Fibroblast of pulmonary artery (primary cell): ENCODE data around the gene ROBO4.

Experiments
- DNase-seq: peaks from one replicate; pipeline ENCODE4 v3.0.0-alpha.2; 2010; ENCODE audit warnings: low read depth
- H3K4me3 ChIP-seq: replicated peaks from 2 replicates; pipeline ENCODE4 v1.5.1; 2011; ENCODE audit warnings: low read depth, mild to moderate bottlenecking, control low read depth, low read length, moderate library complexity
- TF ChIP-seq, protein P1 (sequence below): IDR thresholded peaks from 2 replicates; pipeline ENCODE4 v1.5.1; 2011; ENCODE audit warnings: mild to moderate bottlenecking, control low read depth, low read length, inconsistent platforms; ENCODE audit errors: missing control alignments

ROBO4 gene

DNA sequence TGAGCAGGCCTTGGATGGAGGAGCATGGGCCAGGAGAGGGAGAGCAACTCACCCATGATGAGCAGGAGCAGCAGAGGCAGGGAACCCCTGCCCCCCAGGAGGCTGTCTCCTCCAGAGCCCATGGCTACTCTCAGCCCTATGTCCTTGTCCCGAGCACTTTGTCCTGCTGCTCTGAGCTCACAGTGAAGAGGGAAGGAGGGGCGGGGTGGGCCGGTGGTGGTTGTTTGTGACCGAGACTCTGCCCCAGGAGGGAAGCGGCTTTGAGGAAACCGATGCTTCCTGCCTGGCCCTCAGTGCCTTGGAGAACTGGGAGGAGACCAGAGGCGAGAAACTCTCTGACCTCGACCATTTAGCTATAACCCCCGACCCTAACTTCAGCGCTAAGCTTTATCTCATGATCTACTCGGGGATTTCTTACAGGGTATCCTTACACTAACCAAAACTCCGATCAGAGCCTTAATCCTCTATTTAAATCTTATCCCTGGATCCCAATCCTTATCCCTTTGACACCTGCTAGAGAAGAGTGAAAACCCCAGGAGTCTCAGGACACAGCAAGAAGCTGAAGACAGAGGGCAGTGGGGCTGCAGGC lies at the start of gene ROBO4:
Gene ROBO4 (minus strand): TSS at position 192 of the 589 bp plus-strand sequence. CDS start 70 bp downstream, at position 122.
- TF ChIP-seq, protein P1, sequence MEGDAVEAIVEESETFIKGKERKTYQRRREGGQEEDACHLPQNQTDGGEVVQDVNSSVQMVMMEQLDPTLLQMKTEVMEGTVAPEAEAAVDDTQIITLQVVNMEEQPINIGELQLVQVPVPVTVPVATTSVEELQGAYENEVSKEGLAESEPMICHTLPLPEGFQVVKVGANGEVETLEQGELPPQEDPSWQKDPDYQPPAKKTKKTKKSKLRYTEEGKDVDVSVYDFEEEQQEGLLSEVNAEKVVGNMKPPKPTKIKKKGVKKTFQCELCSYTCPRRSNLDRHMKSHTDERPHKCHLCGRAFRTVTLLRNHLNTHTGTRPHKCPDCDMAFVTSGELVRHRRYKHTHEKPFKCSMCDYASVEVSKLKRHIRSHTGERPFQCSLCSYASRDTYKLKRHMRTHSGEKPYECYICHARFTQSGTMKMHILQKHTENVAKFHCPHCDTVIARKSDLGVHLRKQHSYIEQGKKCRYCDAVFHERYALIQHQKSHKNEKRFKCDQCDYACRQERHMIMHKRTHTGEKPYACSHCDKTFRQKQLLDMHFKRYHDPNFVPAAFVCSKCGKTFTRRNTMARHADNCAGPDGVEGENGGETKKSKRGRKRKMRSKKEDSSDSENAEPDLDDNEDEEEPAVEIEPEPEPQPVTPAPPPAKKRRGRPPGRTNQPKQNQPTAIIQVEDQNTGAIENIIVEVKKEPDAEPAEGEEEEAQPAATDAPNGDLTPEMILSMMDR, result no peak
- peak; percentile 16 for DNase-seq
- no peak within 1 kb of the TSS for H3K4me3 ChIP-seq

- DNase-seq, result peak; percentile 5
- H3K4me3 ChIP-seq, result no peak overlapping the region
- TF ChIP-seq, protein P1, result no peak
Measured at GRCh38 chr11:124946735-124947141, 49.1 kb upstream of the ROBO4 start.

DNA sequence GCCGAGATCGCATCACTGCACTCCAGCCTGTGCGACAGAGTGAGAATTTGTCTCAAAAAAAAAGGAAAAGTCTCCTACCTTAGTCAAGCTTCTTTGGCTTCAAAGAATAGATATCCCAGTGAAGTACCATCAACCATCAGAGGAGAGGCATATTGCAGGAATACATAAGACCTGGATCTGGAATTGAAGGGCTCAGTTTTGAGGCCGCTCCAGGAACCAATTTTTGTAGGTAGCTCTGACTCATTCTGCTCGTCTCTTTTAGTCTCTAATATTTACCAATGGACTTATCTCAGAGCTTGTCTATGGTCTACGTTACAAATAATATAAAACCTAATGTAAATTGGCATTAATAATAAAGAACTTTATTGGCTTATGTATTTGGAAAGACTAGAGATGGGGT lies 48.2 kb upstream of the ROBO4 start:
- H3K4me3 ChIP-seq, result no peak overlapping the region
- no peak for DNase-seq
- TF ChIP-seq, protein P1, result no peak

DNA sequence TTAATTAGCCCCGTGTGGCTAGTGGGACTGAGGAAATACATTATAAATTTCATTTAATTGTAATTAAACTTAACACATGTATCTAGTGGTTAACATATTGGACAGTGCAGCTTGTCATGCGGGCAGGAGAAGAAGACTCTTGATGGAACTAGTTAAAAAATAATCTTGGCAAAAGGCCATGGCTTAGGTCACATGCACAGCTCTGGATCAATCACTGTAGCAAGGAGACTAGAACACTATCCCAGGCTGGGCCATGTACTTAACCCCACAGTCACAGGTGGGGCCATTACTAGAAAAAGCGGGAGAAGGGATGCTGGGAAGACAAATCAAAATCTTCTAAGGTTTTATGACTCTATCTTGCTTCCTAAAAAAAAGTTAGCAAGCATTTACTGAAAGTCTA lies 46.9 kb upstream of the ROBO4 start:
- TF ChIP-seq, protein P1, result no peak
- H3K4me3 ChIP-seq, result no peak overlapping the region
- no peak for DNase-seq

GRCh38 chr11:124943741-124944140 lies 46.1 kb upstream of the ROBO4 start:
- no peak for DNase-seq
- no peak overlapping the region for H3K4me3 ChIP-seq
- TF ChIP-seq, protein P1, result no peak

GRCh38 chr11:124943254-124943616 lies 45.6 kb upstream of the ROBO4 start:
- no peak overlapping the region for H3K4me3 ChIP-seq

More at GRCh38 chr11:124943254-124943616, 45.6 kb upstream of the ROBO4 start:
- TF ChIP-seq, protein P1, result no peak
- no peak for DNase-seq
